Measurements from ENCODE around the gene TMEM131.
A peak's percentile ranks its signal among the peaks of the same experiment; 100 is the strongest.

TMEM131 gene

GRCh38 chr2:97798416-97798815, 197.3 kb downstream of the TMEM131 start:
- no peak for DNase-seq

- no peak for DNase-seq
These were observed 198.4 kb downstream of the TMEM131 start for GRCh38 chr2:97797355-97797754.

GRCh38 chr2:97796465-97797126, 199.2 kb downstream of the TMEM131 start:
- DNase-seq, result no peak

- no peak for DNase-seq
These were observed 203.3 kb downstream of the TMEM131 start for GRCh38 chr2:97792416-97792815.

GRCh38 chr2:97788986-97789644, 206.6 kb downstream of the TMEM131 start:
- DNase-seq, result no peak

GRCh38 chr2:97785818-97786217, 209.9 kb downstream of the TMEM131 start:
- no peak for DNase-seq

- no peak for DNase-seq
These were observed 210.8 kb downstream of the TMEM131 start for GRCh38 chr2:97784953-97785352.

- DNase-seq, result no peak
These were observed 213.8 kb downstream of the TMEM131 start for GRCh38 chr2:97781981-97782380.

- no peak for DNase-seq
These were observed 216.6 kb downstream of the TMEM131 start for GRCh38 chr2:97779141-97779540.

- no peak for DNase-seq
These were observed 220.7 kb downstream of the TMEM131 start for GRCh38 chr2:97775074-97775473.

GRCh38 chr2:97774425-97774824, 221.3 kb downstream of the TMEM131 start:
- no peak for DNase-seq

- no peak for DNase-seq
These were observed 225.3 kb downstream of the TMEM131 start for GRCh38 chr2:97770445-97770844.

GRCh38 chr2:97769711-97770110, 226.0 kb downstream of the TMEM131 start:
- no peak for DNase-seq

GRCh38 chr2:97769308-97769707, 226.4 kb downstream of the TMEM131 start:
- no peak for DNase-seq

GRCh38 chr2:97766567-97766966, 229.2 kb downstream of the TMEM131 start:
- DNase-seq, result no peak

GRCh38 chr2:97765933-97766332, 229.8 kb downstream of the TMEM131 start:
- DNase-seq, result no peak

GRCh38 chr2:97764559-97765263, 231.0 kb downstream of the TMEM131 start:
- DNase-seq, result no peak

- DNase-seq, result no peak
These were observed 232.4 kb downstream of the TMEM131 start for GRCh38 chr2:97763176-97763845.

GRCh38 chr2:97761192-97761591, 234.6 kb downstream of the TMEM131 start:
- peak; percentile 72 for DNase-seq

GRCh38 chr2:97760480-97761049, 235.2 kb downstream of the TMEM131 start:
- DNase-seq, result no peak

GRCh38 chr2:97759727-97760407, 235.9 kb downstream of the TMEM131 start:
- DNase-seq, result no peak

GRCh38 chr2:97758131-97758705, 237.5 kb downstream of the TMEM131 start:
- DNase-seq, result no peak

Data from stimulated activated CD4-positive, alpha-beta T cell treated with anti-CD3 and anti-CD28 coated beads, Interleukin-15, amount 100 ng/mL, for 24 hours (primary cell).